SK-N-SH (cell line): ENCODE data around the gene EDC4.

Experiments used
- CTCF ChIP-seq: fragments of 200-600 bp; sonication (generic); IDR thresholded peaks from 2 replicates; pipeline ENCODE4 v1.6.1; 2017; ENCODE audit warnings: antibody characterized with exemption, mild to moderate bottlenecking, moderate library complexity
- GABPA ChIP-seq: IDR thresholded peaks from 2 replicates; pipeline ENCODE4 v1.4.0; 2012; ENCODE audit warnings: low read depth, mild to moderate bottlenecking

- TF ChIP-seq CTCF = no peak
- no peak for TF ChIP-seq GABPA
Observed at GRCh38 chr16:67868290-67868689, 4.6 kb upstream of the EDC4 start.
